T-helper 9 cell (primary cell): ENCODE data around the gene NSG1.
"Not testable (repeated sequence)": the region's sequence is repeated elsewhere in the genome, so short reads cannot be mapped to it uniquely, and the experiment has no call there.

Experiments
- DNase-seq: peaks from one replicate; pipeline ENCODE4 v3.0.0-alpha.2; 2020

NSG1 gene

DNA sequence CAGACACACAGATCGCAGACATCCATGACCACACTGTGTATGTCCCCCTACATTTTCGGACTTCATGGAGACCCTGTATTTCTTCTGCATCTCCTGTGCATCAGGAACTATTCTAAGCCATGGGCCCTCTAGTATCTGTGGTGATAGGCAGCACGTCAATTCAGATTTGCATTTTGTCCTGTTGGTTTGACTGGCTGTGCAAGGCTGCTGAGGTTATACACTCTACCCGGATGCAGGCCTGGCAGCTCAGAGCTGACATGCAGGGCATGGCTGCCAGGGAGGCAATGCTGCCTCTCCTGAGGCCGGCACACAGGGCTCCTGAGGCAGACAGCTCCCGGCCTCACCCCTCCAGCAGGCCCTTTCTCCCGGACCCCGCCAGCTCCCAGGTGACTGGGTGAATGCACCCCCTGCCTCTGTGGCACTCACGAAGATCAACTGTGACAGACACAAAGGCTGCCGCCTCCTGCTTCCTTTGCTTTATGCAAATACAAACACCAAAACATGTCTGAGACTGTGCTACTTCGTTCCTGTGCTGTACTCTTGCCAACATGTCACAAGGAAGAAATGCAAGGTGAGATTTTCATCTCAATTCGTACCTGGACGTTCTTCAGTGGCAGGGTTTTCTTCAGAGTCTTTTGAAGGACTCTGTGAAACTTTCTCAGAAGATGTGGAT, 51.0 kb downstream of the NSG1 start:
- no peak for DNase-seq

- no peak for DNase-seq
Measured at GRCh38 chr4:4438891-4439290, 52.0 kb downstream of the NSG1 start.

DNA sequence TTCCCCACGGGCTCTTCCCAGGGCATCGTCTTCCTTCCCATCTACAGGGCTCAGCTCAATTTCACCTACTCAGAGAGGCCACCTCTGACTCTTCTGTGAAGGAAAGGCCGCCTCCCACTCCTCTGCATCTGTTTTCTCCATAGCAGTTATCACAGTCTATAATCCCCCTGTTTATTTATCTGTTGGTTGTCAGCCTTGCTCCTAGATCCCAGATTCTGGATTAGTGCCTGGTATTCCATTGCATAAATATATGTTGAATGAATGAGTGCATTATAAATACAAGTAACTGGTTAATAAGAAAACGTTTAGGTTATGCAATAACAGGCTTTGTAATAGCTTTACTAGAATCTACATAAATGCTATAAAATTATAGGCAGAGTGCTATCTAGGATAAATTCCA, 52.9 kb downstream of the NSG1 start:
- no peak for DNase-seq

DNA sequence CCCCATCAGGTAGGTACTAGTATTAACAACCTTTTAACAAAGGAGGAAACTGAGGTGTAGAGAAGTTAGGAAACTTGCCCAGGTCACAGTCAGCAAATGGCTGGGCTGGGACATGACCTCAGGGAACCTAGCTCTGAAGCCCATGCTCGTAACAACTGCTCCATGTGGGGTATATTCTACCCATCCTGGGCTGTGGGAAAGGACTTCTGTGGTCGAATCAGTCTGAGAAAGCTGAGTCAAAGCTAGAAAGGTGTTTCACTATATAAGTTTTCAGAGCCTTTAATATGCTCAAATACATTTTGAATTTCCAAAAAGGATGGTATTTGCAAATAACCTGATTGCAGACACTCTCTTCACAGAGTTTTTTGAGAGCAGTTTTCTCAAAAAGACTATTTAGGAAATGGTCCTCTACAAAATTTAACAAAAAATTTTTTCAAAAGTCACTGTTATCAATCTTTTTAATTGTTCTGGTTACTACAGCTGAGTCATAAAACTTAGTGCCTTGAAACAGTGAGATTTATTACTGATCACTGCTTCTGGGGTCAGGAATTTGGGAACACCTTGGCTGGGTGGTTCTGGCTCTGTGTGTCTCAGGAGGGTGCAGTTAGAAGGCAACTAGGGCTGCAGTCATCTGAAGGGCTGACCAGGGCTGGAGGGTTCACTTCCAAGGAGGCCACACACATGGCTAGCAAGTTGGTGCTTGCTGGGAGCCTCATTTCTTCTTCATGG, 53.6 kb downstream of the NSG1 start:
- no peak for DNase-seq

DNA sequence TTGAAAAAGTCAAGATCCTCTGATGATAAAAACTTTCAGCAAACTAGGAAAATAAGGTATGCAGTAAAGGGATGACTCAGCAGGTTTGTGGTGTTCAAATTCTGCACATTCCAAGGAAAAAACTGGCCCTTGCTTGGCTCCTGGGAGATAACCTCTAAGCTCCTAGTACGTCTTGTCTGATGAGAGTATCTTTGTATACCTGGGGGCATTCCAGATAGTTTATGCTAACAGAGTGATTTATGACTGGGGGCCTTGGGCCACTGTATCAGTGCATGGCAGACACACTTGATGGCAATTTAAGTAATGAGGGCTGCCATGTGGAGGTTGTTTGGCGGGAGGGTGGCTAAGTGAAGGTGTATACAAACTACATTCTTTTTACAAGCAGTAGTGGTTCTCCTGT, 56.9 kb downstream of the NSG1 start:
- DNase-seq: no peak

DNA sequence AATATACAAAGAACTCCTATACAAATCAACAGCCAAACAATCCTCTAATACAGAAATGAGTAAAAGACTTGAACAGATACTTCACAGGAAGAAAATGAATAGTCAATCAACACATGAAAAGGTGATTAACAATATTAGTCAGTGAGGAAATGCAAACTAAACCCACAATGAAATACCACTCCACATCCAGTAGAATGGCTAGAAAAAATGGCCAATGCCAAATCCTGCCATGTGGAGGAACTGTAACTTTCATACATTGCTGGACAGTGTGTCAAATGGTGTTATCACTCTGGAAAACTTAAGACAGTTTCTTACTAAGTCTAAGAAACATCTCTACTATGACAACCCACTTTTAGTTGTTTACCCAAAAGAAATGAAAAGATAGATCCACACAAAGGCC, 59.5 kb downstream of the NSG1 start:
- DNase-seq: no peak

- no peak for DNase-seq
Measured at GRCh38 chr4:4455210-4455865, 68.4 kb downstream of the NSG1 start.

- no peak for DNase-seq
Measured at GRCh38 chr4:4456351-4456750, 69.4 kb downstream of the NSG1 start.

- DNase-seq: no peak
Measured at GRCh38 chr4:4456816-4457578, 70.1 kb downstream of the NSG1 start.

DNA sequence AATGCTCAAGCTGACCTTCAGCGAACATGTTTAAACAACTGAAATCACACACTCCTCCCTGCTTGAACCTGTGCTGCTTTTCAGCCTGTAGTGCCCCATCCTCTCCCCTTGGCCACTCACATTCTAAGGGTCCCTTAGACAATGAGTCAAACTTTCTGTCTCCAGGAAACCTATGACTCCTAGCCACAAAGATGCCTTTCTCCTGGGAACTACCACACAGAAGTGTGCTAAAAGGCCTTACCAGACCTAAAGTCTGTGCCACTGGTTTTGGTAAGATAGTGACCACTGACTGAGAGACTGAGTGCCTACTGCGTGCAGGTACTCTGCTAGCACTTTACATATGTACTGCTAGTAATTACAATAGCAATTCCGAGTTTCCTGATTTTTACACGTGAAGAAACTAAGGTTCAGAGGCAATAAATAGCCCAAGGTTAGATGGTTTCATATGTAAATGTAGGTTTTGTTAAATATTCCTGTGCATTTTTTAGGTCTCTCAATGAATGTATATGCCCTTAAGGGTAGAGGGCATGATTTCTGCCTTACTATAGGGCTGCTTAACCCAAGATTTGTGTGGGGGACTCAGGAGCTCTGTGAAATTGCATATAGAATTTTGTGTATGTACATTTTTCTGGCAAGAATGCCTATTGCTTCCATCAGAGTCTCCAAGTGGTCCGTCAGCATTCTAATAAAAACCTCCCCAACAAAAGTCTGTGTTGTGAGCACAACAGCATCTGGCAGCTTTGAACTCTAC, 71.1 kb downstream of the NSG1 start:
- no peak for DNase-seq

- DNase-seq: no peak
Measured at GRCh38 chr4:4459181-4459580, 72.3 kb downstream of the NSG1 start.

DNA sequence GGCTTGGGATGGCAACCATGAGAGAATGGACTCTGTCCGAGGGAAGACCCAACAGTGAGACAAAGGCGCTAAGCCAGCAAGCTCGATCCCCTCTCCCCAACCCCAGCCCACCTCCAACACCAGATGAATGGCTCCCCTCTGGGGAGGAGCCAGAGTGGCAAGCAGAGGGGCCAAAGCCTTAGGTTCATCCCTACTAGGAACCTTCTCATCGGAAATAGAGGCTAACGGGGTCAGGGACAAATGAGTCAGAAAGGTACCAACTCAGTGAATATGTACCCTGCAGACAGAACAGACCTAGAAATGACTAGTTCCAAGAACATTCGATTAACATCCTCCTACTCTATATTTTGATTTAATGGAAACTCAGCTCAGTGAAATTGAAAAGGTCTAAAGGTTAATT, 73.9 kb downstream of the NSG1 start:
- no peak for DNase-seq

DNA sequence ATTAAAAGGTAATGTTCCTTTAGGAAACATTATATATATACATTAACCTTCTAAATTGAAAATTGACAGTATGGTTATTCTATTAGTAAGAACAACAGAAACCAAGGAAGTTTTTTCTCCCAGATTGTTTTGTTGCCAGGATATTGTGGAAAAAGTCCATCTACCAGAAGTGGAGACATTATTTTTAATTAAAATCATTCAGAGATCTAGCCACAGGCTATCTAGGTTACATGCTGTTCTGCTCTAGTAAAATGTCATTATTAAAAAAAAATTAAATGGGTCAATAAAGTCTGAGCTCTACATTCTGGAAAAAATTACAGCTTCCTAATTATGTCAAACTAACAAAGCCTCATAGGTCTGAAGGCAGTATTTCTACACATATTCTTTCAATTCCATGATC, 74.3 kb downstream of the NSG1 start:
- DNase-seq: no peak

DNA sequence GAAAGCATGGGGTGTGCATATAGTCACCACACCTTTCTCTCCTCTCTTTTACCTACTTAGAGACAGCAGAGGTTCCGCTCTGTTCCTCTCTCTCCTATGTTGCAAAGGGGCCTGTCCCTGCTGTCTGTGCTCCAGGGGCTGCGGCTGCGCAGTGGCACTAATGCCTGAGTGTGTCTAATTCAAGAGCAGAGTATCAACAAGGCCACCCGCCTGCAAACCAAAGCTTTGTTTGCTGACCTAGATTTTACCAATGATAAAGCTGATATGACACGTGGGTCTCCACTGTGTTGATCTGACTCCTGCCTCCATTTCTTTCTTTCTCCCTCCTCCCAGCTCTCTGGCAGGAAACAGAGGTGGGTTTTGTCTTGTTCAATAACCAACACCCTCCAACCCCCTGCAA, 74.9 kb downstream of the NSG1 start:
- peak; percentile 59 for DNase-seq

GRCh38 chr4:4462970-4463369, 76.1 kb downstream of the NSG1 start:
- DNase-seq: no peak

DNA sequence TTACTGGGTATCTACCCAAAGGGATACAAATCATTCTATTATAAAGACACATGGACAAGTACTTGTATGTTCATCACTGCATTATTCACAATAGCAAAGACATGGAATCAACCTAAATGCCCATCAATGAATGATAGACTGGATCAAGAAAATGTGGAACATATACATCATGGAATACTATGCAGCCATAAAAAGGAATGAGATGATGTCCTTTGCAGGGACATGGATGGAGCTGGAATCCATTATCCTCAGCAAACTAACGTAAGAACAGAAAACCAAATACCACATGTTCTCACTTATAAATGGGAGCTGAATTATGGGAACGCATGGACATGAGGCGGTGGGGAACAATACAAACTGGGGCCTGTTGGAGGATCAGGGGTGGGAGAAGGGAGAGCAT, 78.3 kb downstream of the NSG1 start:
- DNase-seq: not testable (repeated sequence)
